HG03571 (cell line): Measurements from ENCODE around the gene DNAAF3.
"Not testable (repeated sequence)": the region's sequence is repeated elsewhere in the genome, so short reads cannot be mapped to it uniquely, and the experiment has no call there.

Source experiments
- ATAC-seq: cut with Tn5 transposase; IDR thresholded peaks from one replicate; pipeline ENCODE4 v1.9.1; 2021; ENCODE audit not compliant: unreplicated experiment

The DNAAF3 gene

DNA sequence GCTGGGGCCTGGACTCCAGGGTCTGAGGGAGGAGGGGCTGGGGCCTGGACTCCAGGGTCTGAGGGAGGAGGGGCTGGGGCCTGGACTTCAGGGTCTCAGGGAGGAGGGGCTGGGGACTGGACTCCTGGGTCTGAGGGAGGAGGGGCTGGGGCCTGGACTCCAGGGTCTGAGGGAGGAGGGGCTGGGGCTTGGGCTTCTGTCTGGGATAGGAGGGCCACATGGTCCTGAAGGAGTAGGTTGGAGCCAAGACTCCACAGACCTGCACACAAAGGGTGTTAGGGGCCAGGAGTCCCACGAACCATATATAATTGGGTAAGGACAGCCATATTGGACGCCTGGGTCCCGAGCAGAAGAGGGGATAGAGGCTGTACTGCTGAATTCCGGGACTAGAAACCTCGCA, 10.6 kb downstream of the DNAAF3 start:
- ATAC-seq: not testable (repeated sequence)

DNA sequence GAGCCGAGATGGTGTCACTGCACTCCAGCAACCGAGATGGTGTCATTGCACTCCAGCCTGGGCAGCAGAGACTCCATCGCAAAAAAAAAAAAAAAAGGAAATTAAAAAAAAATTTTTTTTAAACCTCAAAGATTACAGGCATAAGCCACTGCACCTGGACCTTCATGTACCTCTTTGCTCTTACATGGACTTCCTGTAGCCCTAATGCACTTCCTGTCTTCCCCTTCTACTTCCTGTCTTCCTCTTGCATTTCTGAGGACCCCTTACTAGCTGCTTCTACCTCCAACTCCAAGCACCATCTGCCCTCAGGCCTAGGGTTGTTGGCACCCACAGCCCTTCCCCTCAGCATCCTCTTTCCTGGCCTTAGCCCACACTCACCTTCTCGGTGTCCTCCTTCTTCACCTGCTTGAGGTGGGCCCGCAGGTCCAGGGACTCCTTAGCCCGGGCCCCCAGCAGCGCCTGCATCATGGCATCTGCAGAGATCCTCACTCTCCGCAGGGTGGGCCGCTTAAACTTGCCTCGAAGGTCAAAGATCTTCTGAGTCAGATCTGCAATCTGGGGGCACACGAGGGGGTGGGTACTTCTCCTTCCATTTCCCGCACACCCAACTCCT, 12.7 kb downstream of the DNAAF3 start:
- no peak for ATAC-seq

DNA sequence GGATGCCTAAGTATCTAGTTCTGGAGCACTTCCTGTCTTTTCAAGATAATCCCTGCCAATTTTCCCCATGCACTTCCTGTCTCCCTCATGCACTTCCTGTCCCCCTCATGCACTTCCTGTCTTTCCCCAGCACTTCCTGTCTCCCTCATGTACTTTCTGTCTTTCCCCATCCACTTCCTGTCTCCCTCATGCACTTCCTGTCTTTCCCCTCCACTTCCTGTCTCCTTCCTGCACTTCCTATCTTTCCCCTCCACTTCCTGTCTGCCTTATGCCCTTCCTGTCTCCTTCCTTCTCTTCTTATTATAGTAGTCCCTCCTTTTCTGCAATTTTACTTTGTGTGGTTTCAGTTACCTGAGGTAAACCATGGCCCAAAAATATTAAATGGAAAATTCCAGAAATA, 14.4 kb downstream of the DNAAF3 start:
- ATAC-seq: no peak

DNA sequence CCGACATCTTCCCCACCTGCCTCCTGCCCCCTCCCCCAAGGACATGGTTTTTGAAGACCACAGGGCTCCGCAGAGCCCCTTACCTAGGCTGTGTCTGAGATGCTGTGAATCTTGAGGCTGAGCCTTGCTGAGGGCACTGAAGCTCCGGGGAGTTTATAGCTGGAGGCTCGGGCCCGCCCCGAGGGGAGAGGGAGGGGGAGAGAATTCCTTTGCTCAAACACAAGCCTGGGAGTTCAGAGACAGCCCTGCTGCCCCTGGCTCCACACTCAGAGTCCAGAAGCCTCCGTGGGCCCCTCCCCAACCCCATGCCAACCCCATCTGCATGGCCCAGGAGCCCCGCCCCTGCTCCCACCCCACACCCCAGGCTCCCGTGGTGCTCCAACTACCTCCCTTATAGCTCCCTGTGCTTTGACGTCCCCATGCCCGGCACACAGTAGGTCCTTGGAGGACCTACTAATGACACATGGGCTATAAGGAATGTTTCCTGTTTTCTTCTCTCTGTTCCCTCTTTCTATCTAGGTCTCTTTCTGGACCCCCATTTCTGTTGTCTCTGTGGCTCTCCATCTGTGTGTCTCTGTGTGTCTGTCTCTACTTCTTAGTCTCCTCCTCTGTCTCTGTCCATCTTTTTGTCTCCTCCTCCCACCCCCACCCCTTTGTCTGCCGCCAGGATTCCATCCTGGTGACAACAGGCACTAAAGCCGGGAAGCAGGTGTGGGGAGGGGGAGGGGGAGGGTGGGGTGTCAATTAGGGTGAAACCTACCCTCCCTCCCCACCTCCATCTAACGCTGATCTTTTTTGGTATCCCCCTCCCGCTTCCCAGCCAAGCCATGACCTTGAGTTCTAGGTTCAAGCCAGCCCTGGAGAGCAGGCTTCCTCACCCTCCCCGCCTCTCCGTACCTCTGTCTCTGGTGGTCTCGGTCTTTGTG, 17.1 kb downstream of the DNAAF3 start, which contains the start of gene TNNT1:
Gene TNNT1 (minus strand): TSS at position 129 of the 926 bp plus-strand sequence. CDS start 2,049 bp downstream, outside the sequence.
- ATAC-seq: no peak

DNA sequence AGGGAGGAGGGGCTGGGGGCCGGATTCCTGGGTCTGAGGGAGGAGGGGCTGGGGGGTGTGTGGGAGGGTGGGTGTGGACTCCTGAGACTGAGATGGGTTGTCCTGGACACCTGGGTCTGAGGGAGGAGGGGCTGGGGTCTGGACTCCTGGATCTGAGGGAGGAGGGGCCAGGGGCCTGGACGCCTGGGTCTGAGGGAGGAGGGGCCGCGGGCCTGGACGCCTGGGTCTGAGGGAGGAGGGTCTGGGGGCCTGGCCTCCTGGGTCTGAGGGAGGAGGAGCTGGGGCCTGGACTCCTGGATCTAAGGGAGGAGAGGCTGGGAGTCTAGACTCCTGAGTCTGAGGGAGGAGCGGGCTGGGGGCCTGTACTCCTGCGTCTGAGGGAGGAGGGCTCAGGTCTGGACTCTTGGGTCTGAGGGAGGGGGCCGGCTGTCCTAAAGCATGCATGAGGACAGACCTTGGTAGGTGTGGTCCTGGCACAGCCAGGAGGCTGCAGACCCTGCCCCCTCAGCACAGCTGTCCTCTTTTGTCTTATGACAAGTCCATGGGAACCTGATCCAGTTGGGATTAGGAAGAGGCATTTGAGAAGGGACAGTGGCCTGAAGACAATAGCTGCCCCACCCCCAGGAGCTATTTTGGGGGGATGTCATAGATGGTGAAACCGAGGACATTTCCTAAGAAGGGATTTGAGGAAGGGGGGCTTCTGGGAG, 18.7 kb downstream of the DNAAF3 start:
- ATAC-seq: no peak

DNA sequence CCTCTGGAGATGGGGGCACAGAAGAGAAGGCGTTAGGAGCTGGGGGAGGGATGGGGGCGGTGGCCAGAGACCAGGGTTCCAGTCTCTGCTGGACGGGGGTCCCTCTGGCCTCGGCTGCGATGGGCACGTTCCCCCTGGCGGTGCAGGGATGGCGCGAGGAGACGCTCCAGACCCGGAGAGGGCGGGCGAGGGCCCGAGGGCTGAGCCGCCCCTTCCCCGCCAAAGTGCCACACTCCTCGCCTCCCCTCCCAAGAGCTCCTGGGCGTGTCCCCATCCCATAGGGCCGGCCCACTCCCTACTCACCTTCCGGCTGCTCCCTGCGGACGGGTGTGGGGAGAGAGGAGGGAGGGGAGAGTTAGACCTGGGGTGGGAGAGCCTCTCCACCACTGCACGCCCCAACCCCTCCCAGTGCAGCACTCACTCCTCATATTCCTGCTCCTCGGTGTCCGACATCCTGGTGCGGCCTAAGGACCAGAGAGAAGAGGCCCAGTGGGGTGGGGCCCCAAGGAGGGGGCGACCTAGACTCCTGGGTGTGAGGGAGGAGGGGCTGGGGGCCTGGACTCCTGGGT, 19.6 kb downstream of the DNAAF3 start:
- ATAC-seq: no peak

DNA sequence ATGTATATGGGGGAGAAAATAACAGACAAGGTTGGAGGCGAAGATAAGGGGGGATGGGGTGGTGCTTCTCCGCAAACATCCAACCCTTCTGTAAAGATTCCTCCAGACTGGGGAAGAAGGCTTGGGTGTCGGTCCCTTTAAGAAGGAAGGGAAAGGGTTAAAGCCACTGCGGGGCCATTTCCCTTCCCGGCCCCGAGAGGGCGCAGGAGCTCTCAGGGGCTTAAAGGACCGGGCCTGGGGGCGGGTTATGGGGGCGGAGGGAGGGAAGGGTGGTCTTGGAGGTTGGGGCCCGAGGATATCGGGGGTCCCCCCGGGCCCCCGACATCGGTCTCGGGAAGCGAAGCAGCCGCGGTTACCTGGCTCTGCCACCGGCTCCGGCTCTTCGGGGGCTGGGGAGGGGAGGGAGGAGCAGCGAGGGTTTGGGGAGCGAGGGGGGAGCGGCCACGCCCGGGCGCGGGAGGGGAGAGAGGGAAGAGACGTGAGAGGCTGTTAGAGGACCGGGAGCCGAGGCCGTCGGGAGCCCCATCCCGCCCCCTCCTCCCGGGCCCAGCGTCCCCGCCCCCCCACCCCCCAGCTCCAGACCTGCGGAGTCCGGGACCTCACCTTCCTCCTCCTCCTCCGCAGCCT, 20.2 kb downstream of the DNAAF3 start:
- no peak for ATAC-seq

DNA sequence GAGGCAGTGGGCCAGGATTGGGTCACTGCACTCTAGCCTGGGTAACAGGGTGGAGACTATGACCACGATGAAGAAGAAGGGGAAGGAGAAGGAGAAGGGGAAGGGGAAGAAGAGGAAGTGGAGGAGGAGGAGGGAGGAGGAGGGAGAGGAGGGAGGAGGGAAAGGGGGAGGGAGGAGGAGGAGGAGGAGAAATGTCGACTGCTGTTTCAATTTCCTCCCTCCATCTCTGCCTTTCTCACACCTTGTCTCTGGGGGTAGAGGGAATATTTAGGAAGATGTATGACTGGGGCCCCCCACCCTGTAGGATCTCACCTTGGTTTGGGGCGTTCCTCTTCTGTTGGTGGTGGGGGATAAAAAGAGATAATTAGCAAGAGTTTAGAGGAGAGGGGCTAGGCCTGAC, 21.2 kb downstream of the DNAAF3 start:
- ATAC-seq: no peak

DNA sequence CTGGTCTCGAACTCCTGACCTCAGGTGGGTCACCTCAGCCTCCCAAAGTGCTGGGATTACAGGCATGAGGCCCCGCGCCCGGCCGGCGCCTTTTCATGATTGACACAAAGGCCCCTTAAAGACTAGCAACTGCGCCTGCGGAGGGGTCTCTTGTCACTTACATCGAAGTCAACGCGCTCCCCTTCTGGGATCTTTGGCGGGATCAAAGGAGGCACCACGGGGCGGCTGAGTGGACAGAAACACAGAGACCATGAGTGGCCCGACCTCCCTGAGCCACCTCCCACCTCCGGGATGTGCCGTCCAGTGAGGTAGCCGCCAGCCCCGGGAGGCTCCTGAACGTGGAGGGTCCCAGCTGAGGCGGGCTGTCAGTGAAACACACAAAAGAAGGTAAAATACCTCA, 24.7 kb downstream of the DNAAF3 start:
- no peak for ATAC-seq

DNA sequence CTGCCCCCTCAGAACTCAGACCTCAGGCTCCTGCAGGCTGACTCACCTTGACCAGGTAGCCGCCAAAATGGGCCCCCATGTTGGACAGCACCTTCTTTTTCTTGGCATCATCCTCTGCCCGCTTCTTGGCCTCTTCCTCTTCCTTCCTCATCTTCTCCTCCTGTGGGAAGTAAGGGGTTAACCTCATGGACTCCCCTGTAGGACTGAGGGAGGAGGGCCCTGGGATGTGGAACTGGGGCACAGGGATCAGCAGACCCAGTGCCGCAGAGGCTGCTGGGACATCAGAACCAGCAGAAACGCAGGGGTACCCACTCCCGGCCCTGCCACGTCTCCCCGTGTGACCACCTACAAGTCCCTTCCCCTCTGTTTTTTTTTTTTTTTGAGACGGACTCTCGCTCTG, 28.5 kb downstream of the DNAAF3 start:
- ATAC-seq: no peak

DNA sequence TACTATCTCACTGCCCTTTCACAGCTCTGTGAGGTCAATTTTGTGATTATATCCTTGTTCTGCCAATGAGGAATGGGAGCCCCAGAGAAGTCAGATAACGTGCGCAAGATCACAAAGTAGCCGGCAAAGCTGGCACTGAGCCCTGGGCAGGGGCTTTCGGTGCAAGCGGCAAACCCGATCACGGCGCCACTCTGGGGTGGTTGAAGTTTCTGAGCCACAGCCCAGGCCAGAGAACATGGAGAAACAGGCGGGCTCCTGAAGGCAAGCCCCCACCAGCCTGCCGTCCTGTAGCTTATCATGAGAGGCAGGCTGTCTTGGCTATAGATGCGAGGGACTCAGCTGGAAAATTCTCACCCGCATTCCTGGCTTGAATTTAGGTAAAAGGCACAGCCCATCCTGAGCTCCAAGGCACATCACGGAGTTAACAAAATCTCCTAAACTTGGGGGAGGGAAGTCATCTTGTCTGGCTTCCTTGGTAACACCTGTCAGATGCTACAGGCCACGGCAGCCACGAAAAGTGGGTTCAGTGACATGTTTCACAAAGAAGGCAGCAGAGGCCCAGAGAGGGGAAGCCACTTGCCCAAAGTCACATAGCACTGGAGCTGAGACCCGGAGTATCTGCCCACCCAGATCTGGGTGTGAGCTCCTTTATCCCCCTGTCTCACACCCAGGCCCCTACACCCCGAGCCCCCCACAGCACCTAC, 29.9 kb downstream of the DNAAF3 start:
- no peak for ATAC-seq

DNA sequence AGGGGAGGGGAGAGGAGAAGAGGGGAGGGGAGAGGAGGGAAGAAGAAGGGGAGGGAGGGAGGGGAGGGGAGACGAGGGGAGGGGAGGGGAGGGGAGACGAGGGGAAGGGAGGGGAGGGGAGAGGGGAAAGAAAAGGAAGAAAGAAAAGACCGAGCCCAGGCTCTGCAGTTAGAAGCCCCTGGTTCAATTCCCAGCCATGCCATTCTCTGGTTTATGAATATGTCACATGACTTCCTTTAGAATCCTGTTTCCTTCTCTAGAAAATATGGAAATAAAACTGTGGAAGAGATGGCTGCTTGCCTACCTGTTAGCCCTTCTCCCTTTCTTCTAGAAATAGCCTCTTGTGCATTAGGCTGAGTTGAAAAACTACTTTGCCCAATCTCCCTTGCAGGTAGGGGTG, 31.7 kb downstream of the DNAAF3 start:
- no peak for ATAC-seq

DNA sequence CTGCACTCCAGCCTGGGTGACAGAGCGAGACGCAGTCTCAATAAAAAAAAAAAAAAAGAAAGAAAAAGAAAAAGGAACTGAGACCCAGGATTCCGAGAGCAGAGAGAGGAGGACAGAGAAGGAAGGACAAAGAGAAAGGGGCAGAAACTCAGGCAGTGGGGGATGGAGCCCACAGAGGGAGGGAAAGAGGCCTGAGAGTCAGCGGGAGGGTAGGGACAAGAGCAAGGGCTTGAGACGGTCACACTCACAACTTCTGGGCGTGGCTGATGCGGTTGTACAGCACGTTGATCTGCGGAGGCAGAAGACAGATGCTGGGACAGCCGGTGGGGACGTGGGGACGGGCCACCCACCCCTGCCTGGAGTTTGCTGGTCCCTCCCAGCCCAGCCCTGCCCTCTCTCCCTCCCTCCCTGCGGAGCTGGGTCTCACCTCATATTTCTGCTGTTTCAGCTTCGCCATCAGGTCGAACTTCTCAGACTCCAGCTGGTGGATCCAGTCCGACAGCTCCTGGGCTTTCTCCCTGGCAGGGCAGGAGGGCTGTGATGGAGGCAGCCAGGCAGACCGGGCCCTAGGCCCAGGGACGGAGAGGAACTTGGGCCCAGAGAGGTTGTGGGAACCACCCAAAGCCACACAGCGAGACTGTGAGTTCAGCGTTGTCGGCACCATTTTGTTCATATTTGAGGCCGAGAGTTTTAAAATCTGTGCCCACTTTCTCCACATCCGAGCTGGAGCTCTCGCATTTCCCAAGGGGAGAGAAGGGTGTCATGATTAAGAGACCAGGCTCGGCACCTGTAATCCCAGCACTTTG, 32.6 kb downstream of the DNAAF3 start:
- no peak for ATAC-seq

DNA sequence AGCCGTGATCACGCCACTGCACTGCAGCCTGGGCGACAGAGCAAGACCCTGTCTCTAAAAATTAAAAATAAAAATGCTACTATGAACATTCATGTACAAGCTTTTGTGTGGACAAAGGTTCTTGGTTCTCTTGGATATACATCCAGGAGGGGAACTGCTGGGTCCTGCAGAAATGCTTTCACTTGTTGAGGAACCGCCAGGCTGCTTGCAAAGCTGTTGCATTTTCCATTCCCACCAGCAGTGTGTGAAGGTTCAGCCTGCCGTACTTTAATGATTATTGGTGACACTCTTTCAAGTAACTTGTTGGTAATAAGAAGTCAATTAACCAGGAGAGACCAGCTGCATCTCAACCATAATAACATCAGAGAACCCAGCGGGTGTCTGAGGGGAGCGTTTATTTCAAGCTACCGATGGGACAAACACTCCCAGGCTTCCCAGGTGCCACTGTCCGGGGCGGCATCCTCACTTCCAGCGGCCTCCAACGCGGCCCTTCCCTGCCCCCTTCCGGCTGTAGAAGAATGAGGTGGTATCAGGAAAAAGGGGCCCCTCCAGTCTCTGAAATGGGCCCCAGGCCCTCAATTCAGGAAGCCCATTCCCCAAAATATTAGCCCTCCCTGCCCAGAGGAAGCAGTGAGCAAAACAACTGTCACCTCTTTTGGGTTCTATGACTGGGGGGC, 33.8 kb downstream of the DNAAF3 start:
- no peak for ATAC-seq

DNA sequence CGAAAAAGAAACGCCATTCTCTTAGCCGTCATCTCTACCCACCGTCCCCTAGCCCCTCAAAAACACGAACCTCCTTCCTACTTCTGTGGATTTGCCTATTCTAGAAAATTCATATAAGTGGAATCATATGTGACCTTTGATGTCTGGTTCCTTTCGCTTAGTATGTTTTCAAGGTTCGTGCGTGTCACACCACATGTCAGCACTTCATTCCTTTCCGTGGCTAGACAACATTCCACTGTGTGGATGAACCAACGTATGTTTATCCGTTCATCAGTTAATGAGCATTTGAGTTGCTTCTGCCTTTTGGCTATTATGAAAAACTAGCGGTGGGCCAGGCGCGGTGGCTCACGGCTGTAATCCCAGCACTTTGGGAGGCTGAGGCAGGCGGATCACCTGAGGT, 35.0 kb downstream of the DNAAF3 start:
- ATAC-seq: no peak

DNA sequence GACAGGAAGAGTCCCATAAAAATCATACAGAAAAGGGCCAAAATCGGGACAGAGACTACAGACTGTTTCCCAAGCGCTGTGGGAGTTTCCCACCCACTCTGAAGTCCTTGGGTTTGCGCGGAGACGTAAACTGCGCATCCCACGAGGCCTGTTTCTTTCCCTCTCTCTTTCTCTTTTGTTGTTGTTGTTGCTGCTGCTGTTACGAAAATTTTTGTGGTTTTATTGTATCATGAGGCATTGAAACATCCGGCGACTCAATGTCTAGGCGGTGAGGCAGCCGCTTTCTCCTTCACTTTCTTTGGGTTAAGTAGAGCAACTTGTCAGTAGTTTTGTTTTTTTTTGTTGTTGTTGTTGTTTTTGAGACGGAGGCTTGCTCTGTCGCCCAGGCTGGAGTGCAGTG, 47.4 kb downstream of the DNAAF3 start:
- no peak for ATAC-seq

DNA sequence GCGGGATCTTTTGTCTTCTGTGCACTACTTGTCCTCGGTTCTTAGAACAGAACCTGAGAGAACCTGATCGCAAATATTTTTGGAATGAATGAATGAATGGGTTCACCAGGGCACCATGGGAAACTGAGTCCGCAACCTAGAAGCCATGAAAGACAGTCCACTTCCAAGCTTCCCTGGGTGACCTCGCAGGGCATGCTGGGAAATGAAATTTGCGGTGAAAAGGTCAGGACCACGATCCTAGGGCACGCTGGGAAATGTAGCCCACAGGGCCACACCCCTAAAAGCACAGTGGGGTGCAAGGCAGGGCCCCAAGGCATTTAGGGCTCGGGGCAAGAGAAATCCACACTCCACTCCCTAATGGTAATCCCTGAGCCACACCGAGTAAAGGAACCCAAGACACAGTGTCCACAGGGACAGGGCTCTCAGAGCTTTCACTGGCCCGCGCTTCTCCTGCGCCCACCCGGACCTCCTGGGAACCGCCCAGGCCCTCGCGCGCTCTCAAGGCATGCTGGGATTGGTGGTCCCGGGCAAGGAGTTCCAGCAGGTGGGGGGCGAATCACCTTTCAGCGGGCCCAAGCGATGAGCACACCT, 47.9 kb downstream of the DNAAF3 start:
- ATAC-seq: no peak

DNA sequence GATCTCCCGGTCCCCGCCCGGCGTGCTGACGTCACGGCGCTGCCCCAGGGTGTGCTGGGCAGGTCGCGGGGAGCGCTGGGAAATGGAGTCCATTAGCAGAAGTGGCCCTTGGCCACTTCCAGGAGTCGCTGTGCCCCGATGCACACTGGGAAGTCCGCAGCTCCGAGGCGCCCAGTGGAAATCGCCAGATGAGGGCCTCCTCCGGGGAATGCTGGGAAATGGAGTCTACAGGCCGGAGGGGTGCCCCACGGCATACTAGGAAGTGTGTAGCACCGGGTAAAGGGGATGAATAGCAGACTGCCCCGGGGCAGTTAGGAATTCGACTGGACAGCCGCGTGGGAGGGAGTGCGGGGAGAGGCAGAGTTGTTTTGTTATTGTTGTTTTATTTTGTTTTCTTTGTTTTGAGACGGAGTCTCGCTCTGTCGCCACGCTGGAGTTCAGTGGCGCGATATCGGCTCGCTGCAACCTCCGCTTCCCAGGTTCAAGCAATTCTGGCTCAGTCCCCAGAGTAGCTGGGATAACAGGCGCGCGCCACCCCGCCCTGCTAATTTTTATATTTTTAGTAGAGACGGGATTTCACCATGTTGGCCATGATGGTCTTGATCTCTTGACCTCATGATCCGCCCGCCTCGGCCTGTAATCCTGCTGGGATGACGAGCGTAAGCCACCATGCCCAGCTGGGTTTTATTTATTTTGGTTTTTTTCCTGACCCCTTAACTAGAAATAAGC, 48.6 kb downstream of the DNAAF3 start:
- peak; percentile 79 for ATAC-seq
